DMS114 treated with DMSO at 0.1 percent for 48 hours (cell line): ENCODE data around the gene UGP2.
A peak's percentile ranks its signal among the peaks of the same experiment; 100 is the strongest.

Source experiments
- DNase-seq: peaks from one replicate; lab custom pipeline; 2025; ENCODE audit not compliant: unreplicated experiment; lab: John Stamatoyannopoulos, UW

Gene UGP2

GRCh38 chr2:63863707-63864106, 22.0 kb downstream of the UGP2 start:
- no peak for DNase-seq

- no peak for DNase-seq
Measured at GRCh38 chr2:63865159-63865799, 23.6 kb downstream of the UGP2 start.

- DNase-seq: no peak
Measured at GRCh38 chr2:63866009-63866709, 24.5 kb downstream of the UGP2 start.

- no peak for DNase-seq
Measured at GRCh38 chr2:63870679-63871078, 29.0 kb downstream of the UGP2 start.

GRCh38 chr2:63871864-63872263, 30.2 kb downstream of the UGP2 start:
- DNase-seq: no peak

GRCh38 chr2:63872571-63873328, 31.1 kb downstream of the UGP2 start:
- DNase-seq: no peak

GRCh38 chr2:63874204-63875130, 32.8 kb downstream of the UGP2 start:
- no peak for DNase-seq

- no peak for DNase-seq
Measured at GRCh38 chr2:63875131-63875527, 33.4 kb downstream of the UGP2 start.

- no peak for DNase-seq
Measured at GRCh38 chr2:63875559-63876245, 34.0 kb downstream of the UGP2 start.

GRCh38 chr2:63876311-63876710, 34.6 kb downstream of the UGP2 start:
- no peak for DNase-seq

- no peak for DNase-seq
Measured at GRCh38 chr2:63878486-63878885, 36.8 kb downstream of the UGP2 start.

GRCh38 chr2:63879876-63880433, 38.3 kb downstream of the UGP2 start:
- no peak for DNase-seq

- DNase-seq: no peak
Measured at GRCh38 chr2:63880625-63881024, 38.9 kb downstream of the UGP2 start.

- DNase-seq: no peak
Measured at GRCh38 chr2:63881205-63881604, 39.5 kb downstream of the UGP2 start.

- DNase-seq: no peak
Measured at GRCh38 chr2:63882395-63883105, 40.9 kb downstream of the UGP2 start.

- no peak for DNase-seq
Measured at GRCh38 chr2:63886445-63886844, 44.7 kb downstream of the UGP2 start.

GRCh38 chr2:63888053-63888452, 46.4 kb downstream of the UGP2 start:
- DNase-seq: no peak

- peak; percentile 18 for DNase-seq
Measured at GRCh38 chr2:63888490-63889402, 47.0 kb downstream of the UGP2 start.
